ENCODE measurements around the gene CGB2. TPM values are rescaled to one million over a fixed set of nuclear protein-coding genes. Genes with fewer than 3 reads are reported as not detected.
A peak's percentile ranks its signal among the peaks of the same experiment; 100 is the strongest.

Gene CGB2
- total and polyA plus RNA-seq, 2 of the 13 experiments (the other 11 are each of a cell fraction or from before 2014, with no cell fraction given) = not detected

DNA sequence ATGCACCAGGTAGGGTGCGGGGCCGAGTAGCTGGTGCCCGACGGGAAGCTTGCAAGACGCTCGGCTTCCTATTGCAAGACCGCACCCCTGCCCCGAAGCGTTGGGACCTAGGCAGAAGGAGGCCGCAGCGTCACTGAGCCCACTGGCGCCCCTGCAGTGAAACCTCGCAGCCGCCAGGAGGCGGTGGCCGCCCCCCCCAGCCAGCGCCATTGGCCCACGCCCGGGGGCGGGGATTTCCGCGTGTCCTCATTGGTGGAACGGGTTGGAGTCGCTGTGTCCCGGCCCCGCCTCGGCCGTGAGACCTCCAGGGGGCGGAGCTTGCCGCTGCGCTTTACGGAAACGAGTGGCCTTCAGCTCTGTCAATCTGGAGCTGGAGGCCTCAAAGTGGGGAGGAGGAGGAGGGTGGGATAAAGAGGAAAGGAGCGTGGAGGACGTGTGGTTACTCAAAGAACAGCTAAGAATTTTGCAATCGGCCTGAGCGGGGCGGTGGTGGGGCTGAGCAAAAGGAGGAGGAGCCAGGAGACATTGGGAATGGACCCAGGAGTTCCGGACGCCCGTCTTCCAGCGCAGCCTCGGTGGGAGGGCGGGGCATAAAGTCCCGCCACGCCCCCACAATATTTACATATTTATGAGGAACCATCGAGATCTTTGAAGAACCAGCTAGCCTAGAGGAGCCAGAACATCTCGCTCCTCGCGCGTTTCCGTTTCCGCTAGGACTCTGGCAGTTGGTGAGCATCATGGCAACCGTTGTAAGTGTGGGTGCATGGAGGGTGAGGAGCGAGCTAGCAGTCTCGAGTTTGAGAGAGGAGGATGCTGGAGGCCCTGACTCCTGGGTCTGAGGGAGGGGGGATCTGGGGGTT, 38.3 kb upstream of the CGB2 start, which contains the start of the genes GYS1 and RUVBL2 (continued):
- TF ChIP-seq, protein P1, sequence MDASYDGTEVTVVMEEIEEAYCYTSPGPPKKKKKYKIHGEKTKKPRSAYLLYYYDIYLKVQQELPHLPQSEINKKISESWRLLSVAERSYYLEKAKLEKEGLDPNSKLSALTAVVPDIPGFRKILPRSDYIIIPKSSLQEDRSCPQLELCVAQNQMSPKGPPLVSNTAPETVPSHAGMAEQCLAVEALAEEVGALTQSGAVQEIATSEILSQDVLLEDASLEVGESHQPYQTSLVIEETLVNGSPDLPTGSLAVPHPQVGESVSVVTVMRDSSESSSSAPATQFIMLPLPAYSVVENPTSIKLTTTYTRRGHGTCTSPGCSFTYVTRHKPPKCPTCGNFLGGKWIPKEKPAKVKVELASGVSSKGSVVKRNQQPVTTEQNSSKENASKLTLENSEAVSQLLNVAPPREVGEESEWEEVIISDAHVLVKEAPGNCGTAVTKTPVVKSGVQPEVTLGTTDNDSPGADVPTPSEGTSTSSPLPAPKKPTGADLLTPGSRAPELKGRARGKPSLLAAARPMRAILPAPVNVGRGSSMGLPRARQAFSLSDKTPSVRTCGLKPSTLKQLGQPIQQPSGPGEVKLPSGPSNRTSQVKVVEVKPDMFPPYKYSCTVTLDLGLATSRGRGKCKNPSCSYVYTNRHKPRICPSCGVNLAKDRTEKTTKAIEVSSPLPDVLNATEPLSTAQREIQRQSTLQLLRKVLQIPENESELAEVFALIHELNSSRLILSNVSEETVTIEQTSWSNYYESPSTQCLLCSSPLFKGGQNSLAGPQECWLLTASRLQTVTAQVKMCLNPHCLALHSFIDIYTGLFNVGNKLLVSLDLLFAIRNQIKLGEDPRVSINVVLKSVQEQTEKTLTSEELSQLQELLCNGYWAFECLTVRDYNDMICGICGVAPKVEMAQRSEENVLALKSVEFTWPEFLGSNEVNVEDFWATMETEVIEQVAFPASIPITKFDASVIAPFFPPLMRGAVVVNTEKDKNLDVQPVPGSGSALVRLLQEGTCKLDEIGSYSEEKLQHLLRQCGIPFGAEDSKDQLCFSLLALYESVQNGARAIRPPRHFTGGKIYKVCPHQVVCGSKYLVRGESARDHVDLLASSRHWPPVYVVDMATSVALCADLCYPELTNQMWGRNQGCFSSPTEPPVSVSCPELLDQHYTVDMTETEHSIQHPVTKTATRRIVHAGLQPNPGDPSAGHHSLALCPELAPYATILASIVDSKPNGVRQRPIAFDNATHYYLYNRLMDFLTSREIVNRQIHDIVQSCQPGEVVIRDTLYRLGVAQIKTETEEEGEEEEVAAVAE (CRISPR knock-in tag; IDR thresholded peaks at IDR 0.05; ENCODE audit: borderline replicate concordance) = no peak; the same call in 1 of the 2 replicates
- TF ChIP-seq ATRX (CRISPR knock-in tag; IDR thresholded peaks at IDR 0.05; ENCODE audit: borderline replicate concordance) = no peak
- 0 out of 2 replicates have a peak, but pooled peaks have one; percentile 55 for TF ChIP-seq ZNF567 (CRISPR knock-in tag; IDR thresholded peaks at IDR 0.05; ENCODE audit: borderline replicate concordance)
- no peak for TF ChIP-seq RCOR2 (CRISPR knock-in tag; IDR thresholded peaks at IDR 0.05)
- TF ChIP-seq BHLHE40 (IDR thresholded peaks at IDR 0.05; ENCODE audit: low read length) = no peak
- peak; percentile 46; the same call in 1 of the 2 replicates for TF ChIP-seq SALL1 (CRISPR knock-in tag; IDR thresholded peaks at IDR 0.05)
- TF ChIP-seq, protein P2, sequence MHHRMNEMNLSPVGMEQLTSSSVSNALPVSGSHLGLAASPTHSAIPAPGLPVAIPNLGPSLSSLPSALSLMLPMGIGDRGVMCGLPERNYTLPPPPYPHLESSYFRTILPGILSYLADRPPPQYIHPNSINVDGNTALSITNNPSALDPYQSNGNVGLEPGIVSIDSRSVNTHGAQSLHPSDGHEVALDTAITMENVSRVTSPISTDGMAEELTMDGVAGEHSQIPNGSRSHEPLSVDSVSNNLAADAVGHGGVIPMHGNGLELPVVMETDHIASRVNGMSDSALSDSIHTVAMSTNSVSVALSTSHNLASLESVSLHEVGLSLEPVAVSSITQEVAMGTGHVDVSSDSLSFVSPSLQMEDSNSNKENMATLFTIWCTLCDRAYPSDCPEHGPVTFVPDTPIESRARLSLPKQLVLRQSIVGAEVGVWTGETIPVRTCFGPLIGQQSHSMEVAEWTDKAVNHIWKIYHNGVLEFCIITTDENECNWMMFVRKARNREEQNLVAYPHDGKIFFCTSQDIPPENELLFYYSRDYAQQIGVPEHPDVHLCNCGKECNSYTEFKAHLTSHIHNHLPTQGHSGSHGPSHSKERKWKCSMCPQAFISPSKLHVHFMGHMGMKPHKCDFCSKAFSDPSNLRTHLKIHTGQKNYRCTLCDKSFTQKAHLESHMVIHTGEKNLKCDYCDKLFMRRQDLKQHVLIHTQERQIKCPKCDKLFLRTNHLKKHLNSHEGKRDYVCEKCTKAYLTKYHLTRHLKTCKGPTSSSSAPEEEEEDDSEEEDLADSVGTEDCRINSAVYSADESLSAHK (CRISPR knock-in tag; IDR thresholded peaks at IDR 0.05; ENCODE audit: borderline replicate concordance) = no peak; the same call in 1 of the 2 replicates
- no peak for TF ChIP-seq ZNF564 (CRISPR knock-in tag; IDR thresholded peaks at IDR 0.05)
- TF ChIP-seq, protein P3, sequence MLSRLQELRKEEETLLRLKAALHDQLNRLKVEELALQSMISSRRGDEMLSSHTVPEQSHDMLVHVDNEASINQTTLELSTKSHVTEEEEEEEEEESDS (CRISPR knock-in tag; IDR thresholded peaks at IDR 0.05; ENCODE audit: borderline replicate concordance) = no peak
- TF ChIP-seq, protein P4, sequence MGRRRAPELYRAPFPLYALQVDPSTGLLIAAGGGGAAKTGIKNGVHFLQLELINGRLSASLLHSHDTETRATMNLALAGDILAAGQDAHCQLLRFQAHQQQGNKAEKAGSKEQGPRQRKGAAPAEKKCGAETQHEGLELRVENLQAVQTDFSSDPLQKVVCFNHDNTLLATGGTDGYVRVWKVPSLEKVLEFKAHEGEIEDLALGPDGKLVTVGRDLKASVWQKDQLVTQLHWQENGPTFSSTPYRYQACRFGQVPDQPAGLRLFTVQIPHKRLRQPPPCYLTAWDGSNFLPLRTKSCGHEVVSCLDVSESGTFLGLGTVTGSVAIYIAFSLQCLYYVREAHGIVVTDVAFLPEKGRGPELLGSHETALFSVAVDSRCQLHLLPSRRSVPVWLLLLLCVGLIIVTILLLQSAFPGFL (CRISPR knock-in tag; IDR thresholded peaks at IDR 0.05) = no peak
- TF ChIP-seq ZNF17 (CRISPR knock-in tag; IDR thresholded peaks at IDR 0.05) = no peak
- TF ChIP-seq ZFYVE20 (CRISPR knock-in tag; IDR thresholded peaks at IDR 0.05; ENCODE audit: borderline replicate concordance, low read depth) = no peak
- no peak for TF ChIP-seq SRSF9 (IDR thresholded peaks at IDR 0.05; ENCODE audit: borderline replicate concordance, insufficient read depth, low read depth, low read length, poor library complexity, severe bottlenecking)
- TF ChIP-seq, protein P5, sequence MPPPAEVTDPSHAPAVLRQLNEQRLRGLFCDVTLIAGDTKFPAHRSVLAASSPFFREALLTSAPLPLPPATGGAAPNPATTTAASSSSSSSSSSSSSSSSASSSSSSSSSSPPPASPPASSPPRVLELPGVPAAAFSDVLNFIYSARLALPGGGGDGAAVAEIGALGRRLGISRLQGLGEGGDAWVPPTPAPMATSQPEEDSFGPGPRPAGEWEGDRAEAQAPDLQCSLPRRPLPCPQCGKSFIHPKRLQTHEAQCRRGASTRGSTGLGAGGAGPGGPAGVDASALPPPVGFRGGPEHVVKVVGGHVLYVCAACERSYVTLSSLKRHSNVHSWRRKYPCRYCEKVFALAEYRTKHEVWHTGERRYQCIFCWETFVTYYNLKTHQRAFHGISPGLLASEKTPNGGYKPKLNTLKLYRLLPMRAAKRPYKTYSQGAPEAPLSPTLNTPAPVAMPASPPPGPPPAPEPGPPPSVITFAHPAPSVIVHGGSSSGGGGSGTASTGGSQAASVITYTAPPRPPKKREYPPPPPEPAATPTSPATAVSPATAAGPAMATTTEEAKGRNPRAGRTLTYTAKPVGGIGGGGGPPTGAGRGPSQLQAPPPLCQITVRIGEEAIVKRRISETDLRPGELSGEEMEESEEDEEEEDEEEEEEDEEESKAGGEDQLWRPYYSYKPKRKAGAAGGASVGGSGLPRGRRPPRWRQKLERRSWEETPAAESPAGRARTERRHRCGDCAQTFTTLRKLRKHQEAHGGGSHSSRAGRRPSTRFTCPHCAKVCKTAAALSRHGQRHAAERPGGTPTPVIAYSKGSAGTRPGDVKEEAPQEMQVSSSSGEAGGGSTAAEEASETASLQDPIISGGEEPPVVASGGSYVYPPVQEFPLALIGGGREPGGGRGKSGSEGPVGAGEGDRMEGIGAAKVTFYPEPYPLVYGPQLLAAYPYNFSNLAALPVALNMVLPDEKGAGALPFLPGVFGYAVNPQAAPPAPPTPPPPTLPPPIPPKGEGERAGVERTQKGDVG (CRISPR knock-in tag; IDR thresholded peaks at IDR 0.05; ENCODE audit: borderline replicate concordance) = no peak
- no peak for TF ChIP-seq MAFK (conservative IDR thresholded peaks at IDR 0.05 in 1 of 2, IDR thresholded peaks at IDR 0.05 in 1 of 2; ENCODE audit: low read length in 2 of 2)
